ENCODE results near the gene BEND5. TPM values are rescaled to one million over a fixed set of nuclear protein-coding genes. Genes with fewer than 3 reads are reported as not detected.

BEND5 gene, protein sequence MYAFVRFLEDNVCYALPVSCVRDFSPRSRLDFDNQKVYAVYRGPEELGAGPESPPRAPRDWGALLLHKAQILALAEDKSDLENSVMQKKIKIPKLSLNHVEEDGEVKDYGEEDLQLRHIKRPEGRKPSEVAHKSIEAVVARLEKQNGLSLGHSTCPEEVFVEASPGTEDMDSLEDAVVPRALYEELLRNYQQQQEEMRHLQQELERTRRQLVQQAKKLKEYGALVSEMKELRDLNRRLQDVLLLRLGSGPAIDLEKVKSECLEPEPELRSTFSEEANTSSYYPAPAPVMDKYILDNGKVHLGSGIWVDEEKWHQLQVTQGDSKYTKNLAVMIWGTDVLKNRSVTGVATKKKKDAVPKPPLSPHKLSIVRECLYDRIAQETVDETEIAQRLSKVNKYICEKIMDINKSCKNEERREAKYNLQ
- 10 to 100 TPM; 38.1 to 62.9 (median 48.8) TPM for polyA plus RNA-seq (ENCODE audit: low read depth in 6 of 6)

- H3K27ac Mint-ChIP-seq: peak within 1 kb of the TSS; percentile 94 to 99 (median 96)
Observed at GRCh38 chr1:48776393-48777218, at the start of gene BEND5. Gene BEND5, minus strand, starts transcription at chr1:48776891. Its CDS starts 60 bp downstream, at chr1:48776831.

GRCh38 chr1:48823168-48823567, 46.5 kb upstream of the BEND5 start:
- Mint-ChIP-seq H3K4me3 (no peak overlapping the region), H3K27ac (no peak overlapping the region), H3K36me3 (no peaks in the 10 kb centered on the region), H3K9me3 (no peaks in the 10 kb centered on the region), H3K27me3 (peaks cover 5 to 26% (median 14%) of the 10 kb centered on the region in 3 donors), H3K4me1 (peaks cover 0 to 7% (median 0%) of the 10 kb centered on the region in 3 donors)
- DNase-seq: no peak
- ATAC-seq (ENCODE audit: low read depth in 2 of 2): no peak

More at GRCh38 chr1:48776393-48777218, at the start of gene BEND5:
- Mint-ChIP-seq H3K4me1 (peaks cover 60 to 71% (median 63%) of the 10 kb centered on the region in 3 donors), H3K36me3 (peaks cover 12 to 24% of the 10 kb centered on the region in 2 donors), H3K9me3 (no peaks in the 10 kb centered on the region), H3K27me3 (no peaks in the 10 kb centered on the region), H3K4me3 (peak within 1 kb of the TSS; percentile 96 to 99 (median 96))
- ATAC-seq (ENCODE audit: low read depth in 2 of 2) (peak; percentile 80 to 82), DNase-seq (peak; percentile 75)

GRCh38 chr1:48820491-48820890, 43.8 kb upstream of the BEND5 start:
- H3K4me3 Mint-ChIP-seq: no peak overlapping the region
- H3K27me3 Mint-ChIP-seq: peaks cover 5 to 10% (median 7%) of the 10 kb centered on the region in 3 donors
- ATAC-seq (ENCODE audit: low read depth in 2 of 2) (no peak), DNase-seq (no peak)
- no peaks in the 10 kb centered on the region for H3K9me3 Mint-ChIP-seq
- no peak overlapping the region for H3K27ac Mint-ChIP-seq
- no peaks in the 10 kb centered on the region for H3K36me3 Mint-ChIP-seq
- H3K4me1 Mint-ChIP-seq: peaks cover 18 to 28% (median 19%) of the 10 kb centered on the region in 3 donors

DNA sequence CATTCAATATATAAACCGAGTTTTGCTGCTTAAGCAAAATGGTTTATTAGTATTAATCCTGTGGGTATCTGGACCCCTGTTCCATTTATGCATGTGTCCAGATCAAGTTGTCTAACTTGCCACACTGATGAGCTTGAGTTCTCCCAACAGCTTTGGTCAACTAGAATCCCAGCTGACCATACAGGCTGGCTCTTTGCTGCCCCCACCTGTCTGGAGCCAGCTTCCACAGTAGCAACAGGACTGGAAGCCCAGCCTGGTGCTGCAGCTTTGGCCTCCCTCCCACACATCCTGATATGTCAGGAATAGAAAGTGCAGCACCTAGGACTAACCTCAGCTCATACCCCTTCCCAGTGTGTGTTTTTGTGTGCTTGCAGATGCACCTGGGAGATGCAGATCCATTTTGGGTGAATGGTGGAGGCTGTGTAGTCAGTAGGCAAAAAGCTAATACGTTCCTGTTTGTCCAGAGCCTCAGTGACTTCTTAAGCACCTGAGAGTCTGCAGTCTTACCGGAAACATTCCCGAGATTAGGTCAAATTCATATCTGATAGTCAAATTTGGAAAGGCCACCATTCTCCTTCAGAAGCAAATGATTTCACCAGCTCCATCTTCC, 40.9 kb upstream of the BEND5 start:
- Mint-ChIP-seq H3K36me3 (no peaks in the 10 kb centered on the region), H3K27ac (peak overlapping the region in 1 of 6 donors; percentile 24), H3K9me3 (no peaks in the 10 kb centered on the region), H3K4me1 (peaks cover 24 to 42% (median 27%) of the 10 kb centered on the region in 3 donors), H3K4me3 (no peak overlapping the region), H3K27me3 (no peaks in the 10 kb centered on the region)
- DNase-seq (peak; percentile 53), ATAC-seq (ENCODE audit: low read depth in 2 of 2) (peak; percentile 46 to 60)

DNA sequence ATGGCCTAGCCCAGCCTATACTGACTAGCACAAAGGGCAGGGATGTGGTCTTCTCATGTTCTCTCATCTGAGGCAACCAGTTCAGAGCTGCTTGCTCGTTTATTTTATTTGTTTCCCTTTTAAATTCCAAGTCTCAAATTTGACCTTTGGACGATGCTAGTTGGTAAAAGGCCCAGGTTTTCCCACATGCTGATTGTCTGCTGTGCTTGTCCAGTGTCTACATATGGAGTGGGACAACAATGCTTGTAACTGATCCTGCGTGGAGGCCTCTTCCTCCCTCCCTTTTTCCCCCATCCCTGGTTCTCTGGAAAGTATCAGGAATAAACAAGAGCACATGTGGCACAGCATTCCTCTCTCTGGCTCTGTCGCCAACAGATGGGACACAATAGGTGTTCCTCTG, 34.0 kb upstream of the BEND5 start:
- Mint-ChIP-seq H3K4me1 (peaks cover 32 to 51% (median 35%) of the 10 kb centered on the region in 3 donors), H3K27me3 (no peaks in the 10 kb centered on the region), H3K9me3 (peaks cover 0 to 5% (median 0%) of the 10 kb centered on the region in 7 donors), H3K36me3 (peaks cover 0 to 8% of the 10 kb centered on the region in 2 donors), H3K27ac (no peak overlapping the region), H3K4me3 (no peak overlapping the region)
- ATAC-seq (ENCODE audit: low read depth in 2 of 2): no peak
- no peak for DNase-seq

GRCh38 chr1:48808496-48808895, 31.8 kb upstream of the BEND5 start:
- no peak overlapping the region for H3K4me3 Mint-ChIP-seq
- H3K27me3 Mint-ChIP-seq: no peaks in the 10 kb centered on the region
- DNase-seq (no peak), ATAC-seq (ENCODE audit: low read depth in 2 of 2) (no peak)
- H3K9me3 Mint-ChIP-seq: peaks cover 0 to 5% (median 0%) of the 10 kb centered on the region in 7 donors
- peak overlapping the region in 3 of 6 donors; percentile 24 to 26 (median 26) for H3K27ac Mint-ChIP-seq
- peaks cover 0 to 15% of the 10 kb centered on the region in 2 donors for H3K36me3 Mint-ChIP-seq
- peaks cover 34 to 46% (median 36%) of the 10 kb centered on the region in 3 donors for H3K4me1 Mint-ChIP-seq

- H3K4me3 Mint-ChIP-seq: no peak overlapping the region
- H3K27me3 Mint-ChIP-seq: no peaks in the 10 kb centered on the region
- H3K9me3 Mint-ChIP-seq: peaks cover 0 to 5% (median 0%) of the 10 kb centered on the region in 7 donors
- H3K27ac Mint-ChIP-seq: peak overlapping the region in 1 of 6 donors; percentile 16
- H3K36me3 Mint-ChIP-seq: peaks cover 0 to 15% of the 10 kb centered on the region in 2 donors
- ATAC-seq (ENCODE audit: low read depth in 2 of 2) (no peak), DNase-seq (no peak)
- H3K4me1 Mint-ChIP-seq: peaks cover 39 to 48% (median 42%) of the 10 kb centered on the region in 3 donors
Observed at GRCh38 chr1:48807554-48808260, 31.0 kb upstream of the BEND5 start.

DNA sequence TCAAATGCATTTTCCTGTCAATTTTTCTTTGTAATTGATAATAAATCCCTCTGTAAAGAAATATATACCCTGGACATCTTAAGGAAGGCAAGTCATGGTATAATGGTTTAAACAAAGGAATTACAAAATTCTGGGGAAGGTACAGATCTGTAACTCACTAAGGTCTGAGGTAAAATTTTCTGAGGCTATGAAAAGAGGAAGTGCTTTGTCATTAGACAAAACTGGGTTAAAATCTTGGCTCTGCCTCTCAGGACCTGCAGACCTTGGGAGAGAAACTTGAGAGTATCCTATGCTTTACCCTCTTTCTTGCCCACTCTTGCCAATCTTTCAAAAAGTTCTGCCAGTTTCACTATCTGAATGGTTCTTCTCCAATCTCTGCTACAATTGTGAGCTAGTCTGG, 26.8 kb upstream of the BEND5 start:
- ATAC-seq (ENCODE audit: low read depth in 2 of 2) (peak in 1 of 2 donors; percentile 39), DNase-seq (peak; percentile 7)
- H3K27ac Mint-ChIP-seq: peak overlapping the region in 3 of 6 donors; percentile 35 to 53 (median 50)
- H3K9me3 Mint-ChIP-seq: peaks cover 0 to 6% (median 0%) of the 10 kb centered on the region in 7 donors
- H3K4me1 Mint-ChIP-seq: peaks cover 43 to 69% (median 43%) of the 10 kb centered on the region in 3 donors
- no peaks in the 10 kb centered on the region for H3K27me3 Mint-ChIP-seq
- peaks cover 0 to 9% of the 10 kb centered on the region in 2 donors for H3K36me3 Mint-ChIP-seq
- peak overlapping the region in 2 of 8 donors; percentile 6 to 10 for H3K4me3 Mint-ChIP-seq

- H3K9me3 Mint-ChIP-seq: peaks cover 0 to 7% (median 0%) of the 10 kb centered on the region in 7 donors
- no peak for ATAC-seq (ENCODE audit: low read depth in 2 of 2)
- H3K27ac Mint-ChIP-seq: peak overlapping the region; percentile 84 to 99 (median 98)
- DNase-seq: no peak
- H3K4me3 Mint-ChIP-seq: peak overlapping the region in 7 of 8 donors; percentile 3 to 92 (median 72)
- H3K27me3 Mint-ChIP-seq: no peaks in the 10 kb centered on the region
- H3K4me1 Mint-ChIP-seq: peaks cover 77 to 94% (median 91%) of the 10 kb centered on the region in 3 donors
- no peaks in the 10 kb centered on the region for H3K36me3 Mint-ChIP-seq
Observed at GRCh38 chr1:48794816-48795215, 18.1 kb upstream of the BEND5 start.

GRCh38 chr1:48793863-48794262, 17.2 kb upstream of the BEND5 start:
- Mint-ChIP-seq H3K4me1 (peaks cover 73 to 94% (median 93%) of the 10 kb centered on the region in 3 donors), H3K27ac (peak overlapping the region; percentile 84 to 99 (median 98)), H3K36me3 (no peaks in the 10 kb centered on the region), H3K4me3 (peak overlapping the region; percentile 66 to 92 (median 80)), H3K27me3 (no peaks in the 10 kb centered on the region), H3K9me3 (peaks cover 0 to 7% (median 0%) of the 10 kb centered on the region in 7 donors)
- ATAC-seq (ENCODE audit: low read depth in 2 of 2): peak; percentile 95 to 97
- DNase-seq: peak; percentile 91

GRCh38 chr1:48792961-48793360, 16.3 kb upstream of the BEND5 start:
- no peak for DNase-seq
- Mint-ChIP-seq H3K36me3 (no peaks in the 10 kb centered on the region), H3K4me3 (peak overlapping the region in 7 of 8 donors; percentile 66 to 92 (median 77)), H3K4me1 (peaks cover 67 to 92% (median 89%) of the 10 kb centered on the region in 3 donors), H3K27me3 (no peaks in the 10 kb centered on the region), H3K9me3 (peaks cover 0 to 7% (median 0%) of the 10 kb centered on the region in 7 donors), H3K27ac (peak overlapping the region; percentile 84 to 99 (median 98))
- ATAC-seq (ENCODE audit: low read depth in 2 of 2): no peak

- H3K36me3 Mint-ChIP-seq: no peaks in the 10 kb centered on the region
- no peaks in the 10 kb centered on the region for H3K27me3 Mint-ChIP-seq
- DNase-seq (no peak), ATAC-seq (ENCODE audit: low read depth in 2 of 2) (no peak)
- H3K9me3 Mint-ChIP-seq: peaks cover 0 to 7% (median 0%) of the 10 kb centered on the region in 7 donors
- H3K4me3 Mint-ChIP-seq: peak overlapping the region in 7 of 8 donors; percentile 18 to 74 (median 66)
- peaks cover 59 to 69% (median 68%) of the 10 kb centered on the region in 3 donors for H3K4me1 Mint-ChIP-seq
- H3K27ac Mint-ChIP-seq: peak overlapping the region; percentile 84 to 98 (median 94)
Observed at GRCh38 chr1:48790397-48790796, 13.7 kb upstream of the BEND5 start.

Measured in naive B cell (primary cell).